Upper lobe of right lung (tissue), 1 donor: ENCODE measurements around the gene PPM1F. TPM values are rescaled to one million over a fixed set of nuclear protein-coding genes. Genes with fewer than 3 reads are reported as not detected.

Source experiments
- ATAC-seq: fragments of 200-7000 bp; cut with Tn5 transposase; one replicate; pipeline ENCODE4 v1.9.1; 2020; ENCODE audit warnings: mild to moderate bottlenecking, moderate library complexity
- DNase-seq: peaks from one replicate; pipeline ENCODE4 v3.0.0-alpha.2; 2020
- H3K27ac ChIP-seq: fragments of 200-600 bp; one replicate; pipeline ENCODE4 v1.8.0; 2022
- H3K27me3 ChIP-seq: fragments of 200-600 bp; one replicate; pipeline ENCODE4 v1.8.0; 2022; ENCODE audit warnings: mild to moderate bottlenecking
- H3K36me3 ChIP-seq: fragments of 200-600 bp; one replicate; pipeline ENCODE4 v1.8.0; 2022
- H3K4me1 ChIP-seq: fragments of 200-600 bp; one replicate; pipeline ENCODE4 v1.8.0; 2022
- H3K4me3 ChIP-seq: fragments of 200-600 bp; one replicate; pipeline ENCODE4 v1.8.0; 2022; ENCODE audit warnings: mild to moderate bottlenecking
- H3K9me3 ChIP-seq: fragments of 200-600 bp; one replicate; pipeline ENCODE4 v1.8.0; 2022
- CTCF ChIP-seq: fragments of 200-600 bp; IDR thresholded peaks from one replicate; pipeline ENCODE4 v1.8.0; 2022; ENCODE audit warnings: antibody characterized with exemption
- intact Hi-C: fragments of 100-400 bp; cut with DNase I; formaldehyde crosslinking; loops from one replicate; pipeline ENCODE4 v1.11.0; 2022
- total RNA-seq: library from RNA; stranded (reverse); fragmentation: NEBNext Ultra II Directional; extraction: Animal tissue kit (Norgen Biotek cat#: 25700); gene quantifications from one replicate; pipeline ENCODE4 v1.2.1, GENCODE V29; 2021
- donor health status: DM: no; HTN: yes; CAD: no; lungs with severe emphysema.

PPM1F gene
- total RNA-seq, 1 donor from 2014 or later = 51.2 TPM

GRCh38 chr22:21964234-21964633, 11.6 kb upstream of the PPM1F start:
- Histone ChIP-seq H3K9me3 (no peaks in the 10 kb centered on the region), H3K27me3 (no peaks in the 10 kb centered on the region), H3K36me3 (peaks cover 83% of the 10 kb centered on the region), H3K27ac (no peak overlapping the region), H3K4me3 (no peak overlapping the region), H3K4me1 (no peaks in the 10 kb centered on the region)
- TF ChIP-seq CTCF = no peak
- intact Hi-C loops = no loop called here
- DNase-seq (no peak), ATAC-seq (no peak)

- H3K4me3 ChIP-seq = no peak overlapping the region
- no peaks in the 10 kb centered on the region for H3K4me1 ChIP-seq
- TF ChIP-seq CTCF = no peak
- H3K36me3 ChIP-seq = peaks cover 83% of the 10 kb centered on the region
- no peaks in the 10 kb centered on the region for H3K9me3 ChIP-seq
- H3K27me3 ChIP-seq = no peaks in the 10 kb centered on the region
- intact Hi-C loops = no loop called here
- no peak overlapping the region for H3K27ac ChIP-seq
- ATAC-seq (no peak), DNase-seq (no peak)
Measured at GRCh38 chr22:21963790-21964211, 11.2 kb upstream of the PPM1F start.

- no peak for TF ChIP-seq CTCF
- no peaks in the 10 kb centered on the region for H3K9me3 ChIP-seq
- H3K4me1 ChIP-seq = no peaks in the 10 kb centered on the region
- H3K4me3 ChIP-seq = no peak overlapping the region
- DNase-seq (no peak), ATAC-seq (no peak)
- no peak overlapping the region for H3K27ac ChIP-seq
- intact Hi-C loops = no loop called here
- no peaks in the 10 kb centered on the region for H3K27me3 ChIP-seq
- H3K36me3 ChIP-seq = peaks cover 83% of the 10 kb centered on the region
Measured at GRCh38 chr22:21963286-21963685, 10.6 kb upstream of the PPM1F start.

GRCh38 chr22:21962655-21962949, 10.0 kb upstream of the PPM1F start:
- no peak overlapping the region for H3K4me3 ChIP-seq
- intact Hi-C loops = no loop called here

GRCh38 chr22:21961886-21962654, 9.4 kb upstream of the PPM1F start:
- ATAC-seq (no peak), DNase-seq (no peak)
- Histone ChIP-seq H3K36me3 (peaks cover 71% of the 10 kb centered on the region), H3K27ac (no peak overlapping the region), H3K27me3 (no peaks in the 10 kb centered on the region), H3K4me3 (no peak overlapping the region), H3K9me3 (no peaks in the 10 kb centered on the region), H3K4me1 (no peaks in the 10 kb centered on the region)
- intact Hi-C loops = no loop called here
- no peak for TF ChIP-seq CTCF

More at GRCh38 chr22:21962655-21962949, 10.0 kb upstream of the PPM1F start:
- no peaks in the 10 kb centered on the region for H3K9me3 ChIP-seq
- H3K36me3 ChIP-seq = peaks cover 76% of the 10 kb centered on the region
- H3K4me1 ChIP-seq = no peaks in the 10 kb centered on the region
- DNase-seq (no peak), ATAC-seq (no peak)
- no peak for TF ChIP-seq CTCF
- no peaks in the 10 kb centered on the region for H3K27me3 ChIP-seq
- H3K27ac ChIP-seq = no peak overlapping the region
